IMR-90 (cell line): ENCODE results near the gene SPAG16. TPM values are rescaled to one million over a fixed set of nuclear protein-coding genes. Genes with fewer than 3 reads are reported as not detected.

Experiments
- ATAC-seq: fragments of 200-7000 bp; cut with Tn5 transposase; 2 replicates; pipeline ENCODE4 v1.9.1; 2020; ENCODE audit warnings: low read depth, mild to moderate bottlenecking, moderate library complexity
- BruUV-seq: library from RNA; stranded (reverse); fragments of 400-500 nt; replicated peaks from 2 replicates; lab custom pipeline; 2021; lab: Mats Ljungman, UMichigan
- CTCF ChIA-PET: fragments of 300-600 bp; formaldehyde crosslinking; extraction: SDS; loops from one replicate; lab custom pipeline; 2021; ENCODE audit warnings: antibody characterized with exemption; lab: Yijun Ruan, JAX
- POLR2A ChIA-PET: fragments of 300-600 bp; sonication (Branson Sonifier 250); formaldehyde crosslinking; loops from one replicate; lab custom pipeline; 2022; ENCODE audit warnings: antibody characterized with exemption; ENCODE audit not compliant: unreplicated experiment; lab: Charles Lee
- DNase-seq: peaks from one replicate; pipeline ENCODE4 v3.0.0; 2013
- H2AFZ ChIP-seq: replicated peaks from 2 replicates; pipeline ENCODE3; 2013; ENCODE audit warnings: low read length, mild to moderate bottlenecking; ENCODE audit not compliant: poor library complexity
- H2AK5ac ChIP-seq: 2 replicates; pipeline ENCODE4 v1.6.1; 2013; ENCODE audit warnings: low read depth, low read length, inconsistent platforms
- H2AK9ac ChIP-seq: replicated peaks from 2 replicates; pipeline ENCODE3; 2013; ENCODE audit warnings: mild to moderate bottlenecking, low read depth, low read length, moderate library complexity; ENCODE audit not compliant: poor library complexity
- H2BK120ac ChIP-seq: 2 replicates; pipeline ENCODE4 v1.6.1; 2013; ENCODE audit warnings: low read depth, low read length, inconsistent platforms
- H2BK15ac ChIP-seq: 3 replicates; pipeline ENCODE4 v1.6.1; 2013; ENCODE audit warnings: low read depth, low read length, inconsistent platforms
- H2BK20ac ChIP-seq: 2 replicates; pipeline ENCODE4 v1.6.1; 2013; ENCODE audit warnings: low read depth, mild to moderate bottlenecking, inconsistent platforms, low read length, moderate library complexity
- H2BK5ac ChIP-seq: 2 replicates; pipeline ENCODE4 v1.6.1; 2013; ENCODE audit warnings: mild to moderate bottlenecking, low read depth, low read length, inconsistent platforms; ENCODE audit not compliant: poor library complexity, severe bottlenecking
- H3K14ac ChIP-seq: replicated peaks from 2 replicates; pipeline ENCODE4 v1.6.1; 2013; ENCODE audit warnings: low read depth, low read length, inconsistent platforms
- H3K18ac ChIP-seq: 2 replicates; pipeline ENCODE4 v1.6.1; 2013; ENCODE audit warnings: low read depth, low read length, control low read depth
- H3K23ac ChIP-seq: 2 replicates; pipeline ENCODE4 v1.6.1; 2013; ENCODE audit warnings: low read depth, low read length, inconsistent platforms
- H3K27ac ChIP-seq: 2 replicates; pipeline ENCODE4 v1.5.1; 2013; ENCODE audit warnings: mild to moderate bottlenecking, control low read depth, low read length; ENCODE audit not compliant: insufficient read depth
- H3K27me3 ChIP-seq: 2 replicates; pipeline ENCODE4 v1.6.1; 2013; ENCODE audit warnings: low read length; ENCODE audit not compliant: control insufficient read depth, insufficient read depth
- H3K36me3 ChIP-seq: 2 replicates; pipeline ENCODE4 v1.6.1; 2013; ENCODE audit warnings: low read length, mixed read lengths; ENCODE audit not compliant: control insufficient read depth, insufficient read depth
- H3K4ac ChIP-seq: 2 replicates; pipeline ENCODE4 v1.6.1; 2013; ENCODE audit warnings: low read depth, low read length, inconsistent platforms
- H3K4me1 ChIP-seq: 2 replicates; pipeline ENCODE4 v1.6.1; 2013; ENCODE audit warnings: low read length, mixed read lengths; ENCODE audit not compliant: control insufficient read depth, insufficient read depth
- H3K4me2 ChIP-seq: 2 replicates; pipeline ENCODE4 v1.6.1; 2013; ENCODE audit warnings: low read depth, mild to moderate bottlenecking, control low read depth, low read length, moderate library complexity
- H3K4me3 ChIP-seq: 2 replicates; pipeline ENCODE4 v1.5.1; 2013; ENCODE audit warnings: low read depth, mild to moderate bottlenecking, control low read depth, low read length, moderate library complexity; ENCODE audit not compliant: insufficient read depth
- H3K56ac ChIP-seq: 2 replicates; pipeline ENCODE4 v1.6.1; 2013; ENCODE audit warnings: low read length, inconsistent platforms; ENCODE audit not compliant: insufficient read depth; ENCODE audit errors: extremely low read depth
- H3K79me1 ChIP-seq, 2 experiments: 2 replicates each; pipeline ENCODE4 v1.6.1; 2013; ENCODE audit warnings: low read length in 2 of 2, inconsistent platforms in 1 of 2, low read depth in 1 of 2
- H3K9ac ChIP-seq: 2 replicates; pipeline ENCODE4 v1.6.1; 2013; ENCODE audit warnings: low read depth, low read length, control low read depth
- H3K9me1 ChIP-seq: 2 replicates; pipeline ENCODE4 v1.6.1; 2013; ENCODE audit warnings: low read length, inconsistent platforms; ENCODE audit not compliant: insufficient read depth
- H3K9me3 ChIP-seq: 2 replicates; pipeline ENCODE4 v1.6.1; 2013; ENCODE audit warnings: low read length; ENCODE audit not compliant: control insufficient read depth, insufficient read depth
- H4K20me1 ChIP-seq: 2 replicates; pipeline ENCODE4 v1.6.1; 2013; ENCODE audit warnings: low read length, inconsistent platforms; ENCODE audit not compliant: insufficient read depth
- H4K5ac ChIP-seq: 2 replicates; pipeline ENCODE4 v1.6.1; 2013; ENCODE audit warnings: mild to moderate bottlenecking, low read depth, low read length, control low read depth
- H4K8ac ChIP-seq, 2 experiments: 2 replicates each; pipeline ENCODE4 v1.6.1; 2013; ENCODE audit warnings: low read depth in 2 of 2, low read length in 2 of 2, control low read depth in 1 of 2, inconsistent platforms in 1 of 2
- H4K91ac ChIP-seq: 2 replicates; pipeline ENCODE4 v1.6.1; 2013; ENCODE audit warnings: low read depth, low read length, inconsistent platforms; ENCODE audit not compliant: insufficient read depth
- BHLHE40 ChIP-seq: fragments of 150-350 bp; IDR thresholded peaks from 2 replicates; pipeline ENCODE4 v1.6.1; 2016; ENCODE audit warnings: mild to moderate bottlenecking, low read depth, low read length
- CEBPB ChIP-seq: IDR thresholded peaks from 2 replicates; pipeline ENCODE4 v1.6.1; 2012; ENCODE audit warnings: low read depth, low read length, improper control_type of control experiment
- FOS ChIP-seq: fragments of 150-350 bp; IDR thresholded peaks from 2 replicates; pipeline ENCODE4 v1.6.1; 2016; ENCODE audit warnings: low read depth, low read length
- MAFK ChIP-seq: IDR thresholded peaks from 2 replicates; pipeline ENCODE4 v1.6.1; 2012; ENCODE audit warnings: low read depth, low read length, improper control_type of control experiment
- MAZ ChIP-seq: IDR thresholded peaks from 2 replicates; pipeline ENCODE4 v1.6.1; 2012; ENCODE audit warnings: low read depth, mild to moderate bottlenecking, low read length, improper control_type of control experiment, moderate library complexity, borderline replicate concordance
- MXI1 ChIP-seq: IDR thresholded peaks from 2 replicates; pipeline ENCODE4 v1.6.1; 2012; ENCODE audit warnings: low read depth, mild to moderate bottlenecking, low read length, moderate library complexity, borderline replicate concordance
- RAD21 ChIP-seq: IDR thresholded peaks from 2 replicates; pipeline ENCODE4 v1.6.1; 2012; ENCODE audit warnings: low read length, improper control_type of control experiment
- WGBS, 2 experiments: methylation state at CpG; one replicate each; pipeline versions ENCODE4 v1.1.5 to v1.1.7; 2013; ENCODE audit warnings: missing lambda C conversion rate in 2 of 2; ENCODE audit not compliant: insufficient read length in 1 of 2; ENCODE audit errors: extremely low coverage in 2 of 2; 5-methylcytosine and 5-hydroxymethylcytosine counted together
- dilution Hi-C: fragments of 300-500 bp; cut with HindIII; formaldehyde crosslinking; loops from one replicate; pipeline ENCODE4 v1.14.3; 2018; ENCODE audit warnings: low sequenced_read_pairs; ENCODE audit not compliant: unreplicated experiment
- in situ Hi-C: fragments of 300-500 bp; cut with MboI; formaldehyde crosslinking; loops from 3 replicates; pipeline ENCODE4 v1.14.3; 2019; ENCODE audit warnings: low sequenced_read_pairs, inconsistent platforms, mixed read lengths
- intact Hi-C: fragments of 100-400 bp; cut with micrococcal nuclease; formaldehyde crosslinking; loops from 2 replicates; pipeline ENCODE4 v1.10.0; 2022
- polyA plus RNA-seq, 3 experiments: library from polyadenylated mRNA; depleted of rRNA; stranded (reverse); fragments of >200 nt; gene quantifications; 2 replicates each; pipeline ENCODE4 v1.2.3, GENCODE V29; 2012; ENCODE audit warnings: low replicate concordance in 1 of 3
- total RNA-seq: library from RNA; depleted of rRNA; stranded (reverse); fragments of >200 nt; gene quantifications from 2 replicates; pipeline ENCODE4 v1.2.3, GENCODE V29; 2012
- TF ChIP-seq, protein P1 (sequence below): conservative IDR thresholded peaks from 2 replicates; pipeline ENCODE4 v1.5.1; 2012; ENCODE audit warnings: mild to moderate bottlenecking, low read depth, low read length, improper control_type of control experiment
- TF ChIP-seq, protein P2 (sequence below): fragments of 150-350 bp; IDR thresholded peaks from 2 replicates; pipeline ENCODE4 v1.6.1; 2016; ENCODE audit warnings: low read depth, mild to moderate bottlenecking, low read length, moderate library complexity, borderline replicate concordance

SPAG16 gene
- total and polyA plus RNA-seq, 2 of the 4 experiments (the other 2 are of a cell fraction) = 7.3 to 13.5 TPM

DNA sequence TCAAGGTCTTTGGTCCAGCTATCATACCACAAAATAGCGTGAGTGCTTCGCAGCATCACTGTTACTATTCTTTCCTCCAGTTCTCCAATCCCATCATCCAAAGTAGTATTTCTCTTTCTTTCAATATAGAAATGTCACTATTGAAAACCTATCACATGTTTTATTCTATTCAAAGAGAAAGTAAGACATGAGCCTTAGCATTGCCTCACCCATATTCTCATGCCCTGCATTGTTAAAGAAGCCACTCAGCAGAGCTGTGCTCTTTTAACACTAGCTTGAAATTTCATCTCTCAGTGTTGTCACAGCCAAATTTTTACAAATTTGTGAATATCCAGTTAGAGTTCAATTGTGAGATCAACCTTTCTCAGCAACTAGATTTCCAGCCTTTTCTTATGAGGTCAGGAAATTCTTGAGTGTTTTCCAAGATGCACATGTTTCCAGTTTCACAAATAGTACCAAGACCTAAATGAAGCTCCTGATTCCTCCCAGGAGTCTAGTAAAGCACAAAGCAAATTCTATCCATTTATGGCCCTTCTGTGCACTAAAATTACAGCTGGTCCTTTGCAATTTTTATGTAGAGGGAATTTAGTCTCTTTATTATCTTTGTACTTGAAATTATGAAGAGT lies 343.7 kb downstream of the SPAG16 start:
- Histone ChIP-seq H3K23ac (no peak overlapping the region), H2BK15ac (no peak overlapping the region), H3K36me3 (no peaks in the 10 kb centered on the region), H3K18ac (no peak overlapping the region), H4K20me1 (no peaks in the 10 kb centered on the region), H4K8ac (no peak overlapping the region), H3K4me2 (no peak overlapping the region), H3K27me3 (no peaks in the 10 kb centered on the region), H3K4me1 (no peaks in the 10 kb centered on the region), H2AK9ac (no peak overlapping the region), H2BK120ac (no peak overlapping the region), H2AFZ (no peak overlapping the region), H2BK5ac (no peak overlapping the region), H3K9me3 (peaks cover 4% of the 10 kb centered on the region), H3K9me1 (no peaks in the 10 kb centered on the region), H2AK5ac (no peak overlapping the region), H3K14ac (no peak overlapping the region), H2BK20ac (no peak overlapping the region), H4K5ac (no peak overlapping the region), H3K79me1 (no peaks in the 10 kb centered on the region), H3K56ac (no peak overlapping the region), H4K91ac (no peak overlapping the region), H3K4ac (no peak overlapping the region), H3K4me3 (no peak overlapping the region), H3K27ac (no peak overlapping the region), H3K9ac (no peak overlapping the region)
- ChIA-PET POLR2A (no interaction called here), CTCF (no interaction called here)
- intact Hi-C loops = no loop called here
- WGBS, 2 experiments = 76% methylated on average over 2 of the region's 2 CpGs; no CpG with 5 or more reads in 1 of the 2 experiments
- no TSS peak for BruUV-seq
- ATAC-seq (no peak), DNase-seq (no peak)
- in situ Hi-C loops = no loop called here
- TF ChIP-seq MAZ (no peak), FOS (no peak), BHLHE40 (no peak), MXI1 (no peak), MAFK (no peak), CEBPB (no peak), RAD21 (no peak)
- TF ChIP-seq, protein P1, sequence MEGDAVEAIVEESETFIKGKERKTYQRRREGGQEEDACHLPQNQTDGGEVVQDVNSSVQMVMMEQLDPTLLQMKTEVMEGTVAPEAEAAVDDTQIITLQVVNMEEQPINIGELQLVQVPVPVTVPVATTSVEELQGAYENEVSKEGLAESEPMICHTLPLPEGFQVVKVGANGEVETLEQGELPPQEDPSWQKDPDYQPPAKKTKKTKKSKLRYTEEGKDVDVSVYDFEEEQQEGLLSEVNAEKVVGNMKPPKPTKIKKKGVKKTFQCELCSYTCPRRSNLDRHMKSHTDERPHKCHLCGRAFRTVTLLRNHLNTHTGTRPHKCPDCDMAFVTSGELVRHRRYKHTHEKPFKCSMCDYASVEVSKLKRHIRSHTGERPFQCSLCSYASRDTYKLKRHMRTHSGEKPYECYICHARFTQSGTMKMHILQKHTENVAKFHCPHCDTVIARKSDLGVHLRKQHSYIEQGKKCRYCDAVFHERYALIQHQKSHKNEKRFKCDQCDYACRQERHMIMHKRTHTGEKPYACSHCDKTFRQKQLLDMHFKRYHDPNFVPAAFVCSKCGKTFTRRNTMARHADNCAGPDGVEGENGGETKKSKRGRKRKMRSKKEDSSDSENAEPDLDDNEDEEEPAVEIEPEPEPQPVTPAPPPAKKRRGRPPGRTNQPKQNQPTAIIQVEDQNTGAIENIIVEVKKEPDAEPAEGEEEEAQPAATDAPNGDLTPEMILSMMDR = no peak
- TF ChIP-seq, protein P2, sequence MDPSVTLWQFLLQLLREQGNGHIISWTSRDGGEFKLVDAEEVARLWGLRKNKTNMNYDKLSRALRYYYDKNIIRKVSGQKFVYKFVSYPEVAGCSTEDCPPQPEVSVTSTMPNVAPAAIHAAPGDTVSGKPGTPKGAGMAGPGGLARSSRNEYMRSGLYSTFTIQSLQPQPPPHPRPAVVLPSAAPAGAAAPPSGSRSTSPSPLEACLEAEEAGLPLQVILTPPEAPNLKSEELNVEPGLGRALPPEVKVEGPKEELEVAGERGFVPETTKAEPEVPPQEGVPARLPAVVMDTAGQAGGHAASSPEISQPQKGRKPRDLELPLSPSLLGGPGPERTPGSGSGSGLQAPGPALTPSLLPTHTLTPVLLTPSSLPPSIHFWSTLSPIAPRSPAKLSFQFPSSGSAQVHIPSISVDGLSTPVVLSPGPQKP = no peak
- dilution Hi-C loops = no loop called here
